Glomerular visceral epithelial cell (primary cell): Measurements from ENCODE around the gene IFIT3.

Source experiments
- DNase-seq: peaks from one replicate; pipeline ENCODE4 v3.0.0-alpha.2; 2016; ENCODE audit errors: extremely low spot score

IFIT3 gene

GRCh38 chr10:89357975-89358374, 30.2 kb downstream of the IFIT3 start:
- DNase-seq, result no peak

GRCh38 chr10:89360157-89360556, 32.4 kb downstream of the IFIT3 start:
- DNase-seq, result no peak

- no peak for DNase-seq
Observed at GRCh38 chr10:89362929-89363328, 35.1 kb downstream of the IFIT3 start.

DNA sequence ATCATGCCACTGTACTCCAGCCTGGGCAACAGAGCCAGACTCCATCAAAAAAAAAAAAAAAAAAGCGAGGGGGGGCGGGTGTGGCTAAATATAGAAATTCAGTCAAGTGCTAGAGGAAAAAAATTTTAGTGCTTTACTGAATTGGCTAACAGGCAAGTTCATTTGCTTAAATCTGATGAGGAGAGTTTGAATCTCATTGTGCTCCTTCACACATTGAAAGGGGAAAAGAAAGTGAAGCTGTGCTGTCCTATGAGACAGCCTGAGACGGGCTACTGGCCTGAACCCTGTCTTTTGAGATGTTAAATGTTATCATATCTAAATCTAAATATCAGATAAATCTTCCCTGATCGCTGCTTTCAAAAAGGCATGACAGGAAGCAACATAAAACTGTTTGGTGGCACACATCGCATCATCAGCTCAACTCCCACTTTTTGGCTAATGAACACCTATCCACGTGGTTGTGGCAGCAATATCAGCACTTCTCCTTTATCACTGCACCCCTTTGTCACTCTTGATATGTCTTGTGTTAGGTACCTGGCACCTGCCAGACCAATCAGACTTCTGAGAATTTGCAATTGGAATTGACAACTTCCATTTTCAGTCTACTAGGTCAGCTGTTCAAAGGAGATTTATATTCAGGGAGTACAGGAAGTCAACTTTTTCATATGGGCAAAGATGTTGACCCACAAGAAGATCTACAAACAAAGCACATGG, 36.1 kb downstream of the IFIT3 start:
- no peak for DNase-seq

- no peak for DNase-seq
Observed at GRCh38 chr10:89364531-89364930, 36.7 kb downstream of the IFIT3 start.

DNA sequence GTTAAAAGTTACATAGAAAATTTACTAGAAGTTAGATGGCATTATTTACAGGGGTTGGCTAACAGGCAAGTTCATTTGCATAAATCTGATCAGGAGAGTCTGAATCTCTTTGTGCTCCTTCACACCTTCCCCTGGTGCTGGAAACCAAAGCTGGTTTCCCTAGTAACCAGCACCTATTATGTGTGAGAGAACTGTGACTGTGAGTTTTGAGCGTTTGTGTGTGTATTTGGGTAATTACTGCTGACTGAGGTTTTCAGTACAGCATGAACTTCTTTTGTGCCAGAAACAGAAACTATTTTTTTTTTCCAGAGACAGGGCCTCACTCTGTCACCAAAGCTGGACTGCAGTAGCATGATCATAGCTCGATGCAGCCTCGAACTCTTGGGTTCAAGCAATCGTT, 39.7 kb downstream of the IFIT3 start:
- DNase-seq, result no peak

- DNase-seq, result no peak
Observed at GRCh38 chr10:89368129-89368528, 40.3 kb downstream of the IFIT3 start.

- DNase-seq, result peak; percentile 61
Observed at GRCh38 chr10:89369156-89370105, 41.6 kb downstream of the IFIT3 start.

GRCh38 chr10:89371079-89371478, 43.3 kb downstream of the IFIT3 start:
- DNase-seq, result no peak

DNA sequence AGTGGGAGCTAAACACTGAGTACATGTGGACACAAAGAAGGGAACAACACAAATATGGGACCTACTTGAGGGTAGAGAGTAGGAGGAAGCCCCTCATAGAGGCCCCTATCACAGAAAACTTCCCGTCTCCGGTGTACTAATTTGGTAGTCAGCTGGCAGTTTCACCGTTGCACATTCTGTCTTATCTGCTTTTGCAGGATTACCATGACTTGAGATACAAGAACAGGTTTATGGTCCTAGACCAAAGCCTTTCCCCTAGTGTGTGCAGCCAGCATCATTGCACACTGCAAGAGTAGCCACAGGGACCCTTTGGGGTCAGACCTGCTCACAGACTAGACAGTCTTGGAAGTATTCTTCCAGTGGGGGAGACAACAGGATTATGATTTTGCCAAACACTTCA, 44.2 kb downstream of the IFIT3 start:
- no peak for DNase-seq

DNA sequence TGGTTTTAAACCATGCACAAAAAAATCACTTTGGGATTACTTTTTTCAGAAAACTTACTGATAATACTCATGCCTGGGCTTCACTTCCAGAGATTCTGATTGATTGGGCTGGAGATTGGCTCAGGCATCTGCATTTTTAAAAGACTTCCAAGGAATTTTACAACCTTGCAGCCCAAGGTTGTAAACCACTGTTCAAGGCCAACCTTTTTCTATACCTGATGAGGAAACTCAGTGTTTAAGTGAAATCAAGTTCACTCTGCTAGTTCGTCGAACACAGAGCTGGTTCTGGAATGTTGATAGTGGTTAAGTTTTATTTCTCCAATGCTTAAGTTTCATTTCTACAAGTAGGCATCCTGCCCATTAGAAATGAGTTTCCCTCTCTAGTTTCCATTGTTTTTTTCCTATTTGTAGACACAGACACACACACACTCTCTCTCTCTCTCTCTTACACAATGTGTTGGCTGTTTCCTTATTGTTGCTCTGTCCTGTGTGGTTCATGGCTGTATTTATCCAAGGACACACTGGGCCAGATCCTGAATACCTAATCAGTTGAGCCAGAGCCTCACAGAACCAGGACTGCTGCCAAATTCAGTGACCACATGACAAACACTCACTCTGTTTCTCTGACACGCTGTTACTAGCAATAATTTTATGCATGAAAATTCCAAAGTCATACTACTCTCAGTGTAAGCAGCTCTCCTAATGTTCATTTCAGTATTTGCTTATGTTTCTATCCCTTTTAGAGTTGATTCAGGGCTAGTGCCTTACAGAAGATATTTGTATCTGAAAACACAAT, 46.3 kb downstream of the IFIT3 start:
- DNase-seq, result peak; percentile 80

GRCh38 chr10:89374713-89375141, 46.9 kb downstream of the IFIT3 start:
- DNase-seq, result no peak

DNA sequence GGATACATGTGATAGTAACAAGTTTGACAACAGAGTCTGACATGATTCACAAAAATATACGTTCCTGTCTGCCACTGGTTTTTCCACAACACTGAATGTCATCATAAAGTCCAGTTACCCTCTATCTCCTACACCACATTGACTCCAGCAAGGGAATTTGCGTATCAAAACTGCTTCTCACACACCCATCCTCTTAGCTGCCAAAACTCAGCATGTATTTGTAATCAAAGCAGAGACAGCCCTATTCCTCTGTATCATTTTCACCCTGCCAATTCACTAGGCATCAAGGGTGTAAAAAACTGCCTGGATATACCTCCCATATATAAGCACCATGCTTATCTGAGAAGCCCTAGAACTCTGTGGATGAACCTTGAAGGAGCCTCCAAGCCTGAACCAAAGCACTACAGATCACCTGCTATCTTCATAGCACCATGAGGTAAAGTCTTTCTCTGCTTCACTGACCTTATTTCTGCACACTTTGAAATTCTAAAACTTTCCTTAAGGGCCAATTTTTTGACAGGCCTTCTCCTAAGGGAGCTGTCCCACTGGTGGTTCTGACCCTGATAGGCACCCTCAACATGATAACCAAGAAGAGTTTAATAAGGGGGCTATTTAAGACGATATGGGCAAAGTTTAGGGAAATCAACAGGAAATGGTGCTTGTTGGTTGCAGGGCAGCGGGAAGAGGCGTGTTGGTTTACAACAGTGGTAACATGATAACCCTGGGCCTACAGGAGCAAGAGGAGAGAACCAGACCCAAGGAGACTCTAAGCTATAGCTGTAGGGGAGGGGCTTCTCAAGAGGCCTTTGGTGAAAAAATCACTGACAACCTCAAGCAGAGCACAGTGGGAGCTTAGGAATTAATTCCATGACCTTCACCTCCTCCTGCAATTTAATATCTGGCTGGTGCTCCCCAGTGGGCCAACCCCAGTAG, 50.2 kb downstream of the IFIT3 start, which contains the start of gene IFIT1B:
IFIT1B (plus strand) TSS at position 352 of the 933 bp plus-strand sequence; CDS start at position 432, 80 bp downstream.
- DNase-seq, result no peak

DNA sequence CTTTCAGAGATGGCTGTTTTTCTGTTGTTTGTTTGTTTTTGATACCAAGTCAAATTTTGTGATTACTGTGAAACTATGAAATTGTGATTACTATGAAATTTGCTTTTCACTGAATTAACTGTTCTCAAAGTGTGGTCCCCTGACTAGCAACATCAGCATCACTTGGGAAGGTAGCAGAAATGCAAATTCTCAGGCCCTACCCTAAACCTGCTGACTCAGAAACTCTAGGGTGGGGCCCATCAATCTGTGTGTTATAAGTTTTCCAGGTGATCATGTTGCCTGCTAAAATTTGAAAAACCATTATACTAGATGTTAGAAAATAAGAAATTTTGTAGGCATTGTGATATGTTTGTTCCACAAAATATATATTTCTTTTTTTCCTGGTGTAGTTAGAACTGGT, 51.3 kb downstream of the IFIT3 start:
- DNase-seq, result no peak

- DNase-seq, result no peak
Observed at GRCh38 chr10:89382757-89383156, 55.0 kb downstream of the IFIT3 start.

DNA sequence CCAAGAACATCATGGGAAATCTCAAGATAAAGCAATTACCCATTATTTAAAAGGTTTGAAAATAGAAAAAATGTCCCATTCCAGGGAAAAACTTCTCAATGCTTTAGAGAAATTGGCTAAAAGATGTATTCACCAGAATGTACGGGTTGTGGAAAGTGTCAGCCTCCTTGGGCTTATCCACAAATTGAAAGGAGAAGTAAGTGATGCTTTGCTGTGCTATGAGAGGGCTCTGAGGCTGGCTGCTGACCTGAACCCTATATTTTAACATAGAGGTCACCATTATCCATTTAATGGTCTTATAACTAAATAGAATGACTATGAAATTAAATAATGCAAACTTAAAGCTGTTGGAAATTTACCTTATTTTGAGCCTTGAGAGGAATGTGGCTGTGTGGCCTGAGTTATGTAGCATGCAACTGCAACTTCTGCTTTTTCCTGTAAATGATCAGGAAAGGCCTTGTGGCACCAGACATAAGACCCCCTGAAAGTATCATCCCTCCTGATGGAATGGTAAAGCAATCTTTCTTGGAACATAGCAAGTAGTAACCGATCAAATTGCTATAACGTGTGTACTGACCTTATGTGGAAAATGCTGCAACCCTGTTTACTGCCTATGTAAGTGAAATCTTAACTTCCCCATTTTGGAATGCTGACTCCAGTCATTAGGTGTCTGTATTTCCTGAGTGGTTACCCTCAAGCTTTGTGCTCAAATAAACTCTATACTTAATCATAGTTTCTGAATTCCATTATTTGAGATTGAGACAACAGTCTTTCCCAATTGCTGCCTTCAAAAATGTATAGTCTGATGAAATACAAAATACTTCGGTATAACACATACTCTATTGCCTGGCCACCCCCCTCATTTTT, 56.9 kb downstream of the IFIT3 start:
- DNase-seq, result no peak

GRCh38 chr10:89388806-89389205, 61.0 kb downstream of the IFIT3 start:
- DNase-seq, result no peak

DNA sequence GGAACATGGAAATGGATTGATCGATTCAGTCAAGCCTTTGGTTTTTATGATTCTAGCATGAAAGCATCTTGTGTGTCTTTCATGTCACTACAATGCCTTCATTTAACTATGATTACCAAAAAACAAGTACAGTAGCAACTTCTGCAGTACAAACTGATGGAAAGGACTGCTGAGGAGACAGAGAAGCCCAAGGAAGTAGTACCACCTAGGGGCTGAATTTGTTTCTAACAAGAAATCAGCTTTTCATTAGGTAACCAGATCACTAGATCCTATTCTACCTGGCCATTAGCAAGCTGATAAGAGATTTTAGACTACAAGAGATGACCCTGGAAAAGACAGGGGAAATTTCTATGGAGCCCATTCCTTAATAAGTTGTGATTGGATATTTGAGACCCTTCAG, 61.5 kb downstream of the IFIT3 start:
- peak; percentile 51 for DNase-seq
